Gastroesophageal sphincter (tissue), 3 donors: Measurements from ENCODE around the gene MBOAT1.

ENCODE experiments used
- EP300 ChIP-seq: sonication (generic); formaldehyde crosslinking; IDR thresholded peaks from one replicate; pipeline ENCODE4 v1.6.1; 2017; ENCODE audit warnings: antibody characterized with exemption, mild to moderate bottlenecking
- POLR2A ChIP-seq, 2 donors: fragments of 450-650 bp; IDR thresholded peaks; one replicate each; pipeline ENCODE4 v1.6.1; 2017; ENCODE audit warnings: antibody characterized with exemption in 2 of 2, mild to moderate bottlenecking in 2 of 2, moderate library complexity in 1 of 2
- POLR2AphosphoS5 ChIP-seq: sonication (generic); formaldehyde crosslinking; IDR thresholded peaks from one replicate; pipeline ENCODE4 v1.6.1; 2017; ENCODE audit warnings: antibody characterized with exemption
- TF ChIP-seq, protein P1 (sequence below), 4 experiments: fragments of 200-600 bp in 2 of 4; fragments of 450-650 bp in 2 of 4; sonication (generic) in 1 of 4; IDR thresholded peaks; one replicate each; pipeline ENCODE4 v1.5.1; 2017 to 2019; ENCODE audit warnings: antibody characterized with exemption in 4 of 4, mild to moderate bottlenecking in 2 of 4, moderate library complexity in 2 of 4

DNA sequence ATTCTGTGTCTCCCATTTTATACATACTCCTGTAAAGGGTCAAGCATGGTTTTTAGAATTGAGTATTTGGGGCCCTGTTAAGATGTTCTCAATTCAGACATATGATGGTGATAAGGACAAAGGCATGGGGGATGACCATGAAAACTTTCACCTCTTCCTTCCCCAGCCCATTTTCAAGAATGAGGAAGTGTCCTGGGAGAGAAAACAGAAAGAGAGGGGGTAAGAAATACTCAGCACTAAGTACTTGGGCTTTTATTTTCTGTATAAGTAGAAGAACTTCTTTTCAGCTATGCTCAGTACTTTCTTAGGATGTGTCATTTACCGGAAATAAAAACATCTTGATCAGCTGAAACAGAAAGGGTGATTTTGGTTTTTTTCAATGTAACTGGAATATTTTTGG is 10.9 kb upstream of the MBOAT1 start:
- TF ChIP-seq, protein P1, sequence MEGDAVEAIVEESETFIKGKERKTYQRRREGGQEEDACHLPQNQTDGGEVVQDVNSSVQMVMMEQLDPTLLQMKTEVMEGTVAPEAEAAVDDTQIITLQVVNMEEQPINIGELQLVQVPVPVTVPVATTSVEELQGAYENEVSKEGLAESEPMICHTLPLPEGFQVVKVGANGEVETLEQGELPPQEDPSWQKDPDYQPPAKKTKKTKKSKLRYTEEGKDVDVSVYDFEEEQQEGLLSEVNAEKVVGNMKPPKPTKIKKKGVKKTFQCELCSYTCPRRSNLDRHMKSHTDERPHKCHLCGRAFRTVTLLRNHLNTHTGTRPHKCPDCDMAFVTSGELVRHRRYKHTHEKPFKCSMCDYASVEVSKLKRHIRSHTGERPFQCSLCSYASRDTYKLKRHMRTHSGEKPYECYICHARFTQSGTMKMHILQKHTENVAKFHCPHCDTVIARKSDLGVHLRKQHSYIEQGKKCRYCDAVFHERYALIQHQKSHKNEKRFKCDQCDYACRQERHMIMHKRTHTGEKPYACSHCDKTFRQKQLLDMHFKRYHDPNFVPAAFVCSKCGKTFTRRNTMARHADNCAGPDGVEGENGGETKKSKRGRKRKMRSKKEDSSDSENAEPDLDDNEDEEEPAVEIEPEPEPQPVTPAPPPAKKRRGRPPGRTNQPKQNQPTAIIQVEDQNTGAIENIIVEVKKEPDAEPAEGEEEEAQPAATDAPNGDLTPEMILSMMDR (IDR thresholded peaks at IDR 0.05) = no peak
- TF ChIP-seq POLR2A (IDR thresholded peaks at IDR 0.05) (no peak), EP300 (no peak), POLR2AphosphoS5 (no peak)
